GM18517 (cell line): ENCODE measurements around the gene MRPL38.

Source experiments
- ATAC-seq: cut with Tn5 transposase; IDR thresholded peaks from one replicate; pipeline ENCODE4 v1.9.1; 2021; ENCODE audit warnings: mild to moderate bottlenecking, moderate library complexity; ENCODE audit not compliant: unreplicated experiment

Gene MRPL38

GRCh38 chr17:75920045-75920560 lies 15.4 kb upstream of the MRPL38 start:
- no peak for ATAC-seq

GRCh38 chr17:75919611-75920010 lies 14.9 kb upstream of the MRPL38 start:
- no peak for ATAC-seq

DNA sequence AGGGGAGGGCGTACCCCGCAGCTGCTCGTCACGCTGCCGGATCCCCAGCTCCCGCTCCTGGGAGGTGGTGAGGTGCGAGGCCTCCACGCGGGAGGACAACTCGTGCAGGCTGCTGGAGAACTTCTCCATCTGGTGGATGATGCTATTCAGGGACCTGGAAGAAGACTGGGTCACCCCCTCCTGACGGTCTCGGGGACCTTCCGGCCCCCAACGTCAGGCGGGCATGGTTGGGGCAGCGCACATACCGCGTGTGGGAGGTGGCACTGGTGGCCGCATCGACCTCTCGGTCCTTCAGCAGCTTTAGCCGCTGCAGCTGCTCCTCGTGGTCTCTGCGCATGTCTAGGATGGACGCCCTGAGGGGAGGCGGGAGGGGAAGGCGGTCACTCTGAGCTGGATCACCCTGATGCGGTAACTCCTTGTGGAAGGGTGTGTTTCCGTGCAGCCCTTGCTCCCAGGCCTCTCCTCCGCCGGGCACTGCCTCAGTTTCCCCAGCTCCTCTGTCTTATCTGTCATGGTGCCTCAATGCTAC lies 13.3 kb upstream of the MRPL38 start:
- no peak for ATAC-seq

- no peak for ATAC-seq
Measured at GRCh38 chr17:75917141-75917916, 12.6 kb upstream of the MRPL38 start.

- ATAC-seq: no peak
Measured at GRCh38 chr17:75915268-75915667, 10.6 kb upstream of the MRPL38 start.

DNA sequence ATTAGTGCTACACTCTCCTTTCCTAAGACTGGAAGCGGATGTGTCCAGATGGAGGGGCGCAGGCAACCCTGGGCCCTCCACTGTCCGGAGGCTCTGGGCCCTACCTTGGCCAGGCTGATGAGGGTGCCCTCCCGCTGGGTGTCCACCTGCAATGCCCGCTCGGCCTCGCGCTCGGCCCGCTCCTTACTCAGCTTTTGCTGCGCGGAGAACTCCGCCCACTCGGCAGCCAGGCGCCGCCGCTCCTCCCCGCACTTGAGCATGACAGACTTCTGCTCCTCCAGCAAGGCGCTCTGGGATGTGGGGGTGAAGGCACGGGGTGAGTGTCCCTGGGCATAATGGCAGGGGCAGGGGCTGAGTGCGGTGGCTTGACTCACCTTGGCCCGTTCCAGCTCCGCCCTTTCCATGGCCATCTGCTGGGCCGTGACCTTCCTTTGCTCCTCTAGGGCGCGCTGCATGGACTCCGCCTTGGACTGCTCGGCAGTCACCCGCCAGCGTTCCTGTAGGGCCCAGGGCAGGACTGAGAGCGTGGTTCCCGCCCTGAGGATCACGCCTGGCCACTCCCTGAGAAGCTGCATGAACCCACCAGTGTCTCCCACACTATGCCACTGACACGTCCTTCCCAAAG lies 10.1 kb upstream of the MRPL38 start:
- no peak for ATAC-seq

GRCh38 chr17:75913537-75914210 lies 9.0 kb upstream of the MRPL38 start:
- ATAC-seq: no peak

- ATAC-seq: no peak
Measured at GRCh38 chr17:75910699-75911098, 6.0 kb upstream of the MRPL38 start.

- ATAC-seq: no peak
Measured at GRCh38 chr17:75909812-75910274, 5.2 kb upstream of the MRPL38 start.

DNA sequence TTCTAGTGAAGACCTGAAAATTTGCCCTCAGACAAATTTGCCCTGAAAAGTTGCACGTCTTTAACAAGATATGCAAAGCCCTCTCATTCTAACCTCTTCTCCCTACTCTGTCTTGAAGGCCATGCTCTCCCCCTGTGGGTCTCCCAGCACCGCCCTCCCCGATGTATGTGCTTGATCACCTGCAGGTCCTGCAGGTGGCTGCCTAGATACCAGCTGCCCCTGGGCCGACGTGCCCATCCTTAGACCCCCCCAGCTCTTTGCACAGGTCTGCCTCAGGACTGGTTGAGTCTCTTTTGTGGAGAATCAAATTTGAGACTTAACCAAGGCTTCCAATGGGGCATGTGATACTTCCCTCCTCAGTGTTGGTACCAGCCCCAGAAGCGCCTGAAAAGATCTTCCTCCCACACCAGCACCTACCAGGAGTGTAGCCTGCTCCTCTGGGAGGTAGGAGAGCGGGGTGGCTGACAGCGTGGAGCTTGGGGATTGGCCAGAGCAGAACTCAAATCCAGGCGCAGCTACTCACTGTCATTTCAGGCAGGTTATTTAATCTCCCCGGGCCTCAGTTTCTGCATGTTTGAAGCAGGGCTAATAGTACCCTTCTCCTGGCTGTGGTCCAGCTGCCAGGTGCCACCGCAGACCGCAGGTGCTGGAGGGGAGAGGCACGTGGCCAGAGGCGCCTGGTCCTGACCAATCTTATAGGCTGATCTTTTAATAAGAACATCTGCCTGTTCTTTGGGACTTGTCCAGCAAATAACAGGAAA lies 4.5 kb upstream of the MRPL38 start:
- ATAC-seq: no peak

GRCh38 chr17:75908201-75908600 lies 3.5 kb upstream of the MRPL38 start:
- no peak for ATAC-seq

- ATAC-seq: no peak
Measured at GRCh38 chr17:75906143-75906884, 1.6 kb upstream of the MRPL38 start.

DNA sequence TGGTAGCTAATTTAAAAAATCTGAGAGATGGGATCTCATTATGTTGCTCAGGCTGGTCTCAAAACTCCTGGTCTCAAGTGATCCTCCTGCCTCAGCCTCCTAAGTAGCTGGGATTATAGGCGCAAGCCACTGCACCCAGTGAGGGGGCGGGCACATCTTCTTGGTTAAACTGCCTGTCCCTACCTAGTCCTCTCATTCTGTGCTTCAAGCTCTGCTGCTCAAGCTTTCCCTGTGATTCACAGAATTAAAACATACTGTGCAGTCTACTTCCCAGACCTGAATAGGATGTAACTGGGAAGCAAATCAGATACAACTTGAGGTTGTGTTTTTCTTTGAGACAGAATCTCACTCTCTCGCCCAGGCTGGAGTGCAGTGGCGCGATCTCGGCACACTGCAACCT lies 2.3 kb downstream of the MRPL38 start:
- no peak for ATAC-seq

GRCh38 chr17:75901727-75902126 lies 3.0 kb downstream of the MRPL38 start:
- no peak for ATAC-seq

DNA sequence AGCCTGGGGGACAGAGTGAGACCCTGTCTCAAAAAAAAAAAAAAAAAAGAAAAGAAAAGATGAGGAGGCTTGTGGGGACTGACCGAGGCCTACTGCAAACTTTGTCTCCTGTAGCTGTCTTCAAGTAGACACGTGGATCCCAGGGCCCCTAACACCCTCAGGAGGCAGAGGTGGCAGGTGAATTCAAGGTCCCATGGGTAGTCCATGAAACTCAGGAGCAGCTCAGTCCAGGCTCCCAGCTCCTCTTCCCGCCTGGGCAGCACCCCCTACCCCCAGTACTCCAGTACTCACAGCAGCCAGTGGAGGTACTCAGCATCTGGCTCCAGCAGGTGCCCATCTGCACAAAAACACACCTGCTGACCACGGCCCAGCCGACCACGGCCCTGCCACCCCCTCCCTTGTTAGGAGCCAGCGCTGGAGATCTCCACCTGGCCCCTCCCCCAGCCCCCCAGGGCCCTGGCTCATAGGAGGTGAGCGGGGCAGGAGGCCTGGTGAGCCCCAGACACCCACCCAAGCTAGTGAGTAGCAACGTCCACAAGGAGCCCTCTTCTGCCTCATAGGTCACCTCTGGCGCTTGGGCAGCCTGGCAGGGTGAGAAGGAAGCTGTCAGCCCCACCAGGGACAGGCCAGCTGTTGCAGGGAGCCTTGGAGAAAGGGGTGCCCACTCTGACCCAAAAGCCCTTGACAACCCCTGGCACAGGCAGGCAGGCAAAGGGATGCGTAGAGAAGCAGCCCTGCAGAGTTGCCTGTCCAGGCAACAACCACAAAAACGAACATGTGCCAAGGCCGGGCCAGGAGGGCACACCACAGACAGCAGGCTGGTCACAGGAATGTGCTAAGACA lies 3.8 kb downstream of the MRPL38 start:
- no peak for ATAC-seq

- no peak for ATAC-seq
Measured at GRCh38 chr17:75899767-75900468, 4.8 kb downstream of the MRPL38 start.

- no peak for ATAC-seq
Measured at GRCh38 chr17:75899353-75899752, 5.3 kb downstream of the MRPL38 start.

DNA sequence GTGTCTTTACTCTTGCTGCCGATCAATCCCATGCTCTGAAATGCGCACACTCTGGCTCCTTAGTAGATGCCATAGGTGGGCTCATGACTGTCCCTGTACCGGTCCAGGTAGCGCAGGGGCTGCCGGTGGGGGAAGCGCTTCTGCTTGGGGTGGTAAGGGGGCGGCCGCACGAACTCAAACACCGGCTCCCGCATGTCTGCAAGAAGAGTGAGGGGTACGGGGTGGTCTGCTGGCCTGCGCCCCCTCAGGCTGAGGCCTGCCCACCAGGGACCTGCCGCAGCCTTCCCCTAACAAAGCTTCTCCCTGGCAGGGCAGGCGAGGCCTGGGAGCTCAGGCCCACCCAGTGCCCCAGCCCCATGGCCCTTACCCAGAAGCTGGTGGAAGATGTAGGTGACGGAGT lies 5.9 kb downstream of the MRPL38 start:
- ATAC-seq: no peak

- no peak for ATAC-seq
Measured at GRCh38 chr17:75898065-75898464, 6.6 kb downstream of the MRPL38 start.
